RWPE1 (cell line): Measurements from ENCODE around the gene PPA2.

Experiments
- CTCF ChIA-PET: fragments of 350-600 bp; sonication (Branson Sonifier 250); formaldehyde crosslinking; extraction: SDS; loops from one replicate; lab custom pipeline; 2021; lab: Yijun Ruan, JAX
- POLR2A ChIA-PET: fragments of 400-600 bp; formaldehyde crosslinking; extraction: SDS; loops from one replicate; lab custom pipeline; 2020; ENCODE audit warnings: antibody characterized with exemption; ENCODE audit not compliant: low non-redundant PET; lab: Yijun Ruan, JAX
- DNase-seq: peaks from one replicate; pipeline ENCODE4 v3.0.0; 2012; ENCODE audit warnings: low spot score
- H3K27ac ChIP-seq: fragments of 450-650 bp; 2 replicates; pipeline ENCODE4 v1.5.1; 2017
- TF ChIP-seq, protein P1 (sequence below): fragments of 450-650 bp; conservative IDR thresholded peaks from 2 replicates; pipeline ENCODE4 v1.5.1; 2017; ENCODE audit warnings: low read depth, mild to moderate bottlenecking

Gene PPA2

GRCh38 chr4:105346869-105347268 is 127.0 kb downstream of the PPA2 start:
- ChIA-PET CTCF (interaction anchor here (0.6 kb wide), 1 partner anchor 340 kb away, joined by 5 read pairs; no protein-coding TSS in a partner anchor), POLR2A (no interaction called here)
- TF ChIP-seq, protein P1, sequence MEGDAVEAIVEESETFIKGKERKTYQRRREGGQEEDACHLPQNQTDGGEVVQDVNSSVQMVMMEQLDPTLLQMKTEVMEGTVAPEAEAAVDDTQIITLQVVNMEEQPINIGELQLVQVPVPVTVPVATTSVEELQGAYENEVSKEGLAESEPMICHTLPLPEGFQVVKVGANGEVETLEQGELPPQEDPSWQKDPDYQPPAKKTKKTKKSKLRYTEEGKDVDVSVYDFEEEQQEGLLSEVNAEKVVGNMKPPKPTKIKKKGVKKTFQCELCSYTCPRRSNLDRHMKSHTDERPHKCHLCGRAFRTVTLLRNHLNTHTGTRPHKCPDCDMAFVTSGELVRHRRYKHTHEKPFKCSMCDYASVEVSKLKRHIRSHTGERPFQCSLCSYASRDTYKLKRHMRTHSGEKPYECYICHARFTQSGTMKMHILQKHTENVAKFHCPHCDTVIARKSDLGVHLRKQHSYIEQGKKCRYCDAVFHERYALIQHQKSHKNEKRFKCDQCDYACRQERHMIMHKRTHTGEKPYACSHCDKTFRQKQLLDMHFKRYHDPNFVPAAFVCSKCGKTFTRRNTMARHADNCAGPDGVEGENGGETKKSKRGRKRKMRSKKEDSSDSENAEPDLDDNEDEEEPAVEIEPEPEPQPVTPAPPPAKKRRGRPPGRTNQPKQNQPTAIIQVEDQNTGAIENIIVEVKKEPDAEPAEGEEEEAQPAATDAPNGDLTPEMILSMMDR: no peak
- H3K27ac ChIP-seq: no peak overlapping the region
- no peak for DNase-seq

DNA sequence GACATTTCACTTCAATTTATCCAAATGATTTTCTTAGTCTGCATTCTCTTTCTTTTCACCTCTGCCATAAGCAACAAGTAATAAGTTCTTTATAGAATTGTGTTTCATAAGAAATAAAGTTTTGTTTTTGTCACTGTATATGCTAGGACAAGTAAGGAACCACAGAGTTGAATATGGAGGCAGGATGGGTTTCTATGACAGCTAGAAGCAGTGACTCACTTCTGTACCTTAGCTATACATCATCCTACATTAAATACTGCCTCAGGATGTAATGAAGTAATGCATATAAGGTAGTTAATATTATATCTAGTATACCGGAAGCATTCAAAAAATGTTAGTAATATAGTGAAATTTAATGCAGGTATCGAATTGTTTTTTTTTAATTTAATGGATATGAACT is 128.0 kb downstream of the PPA2 start:
- no peak for DNase-seq
- no peak overlapping the region for H3K27ac ChIP-seq
- TF ChIP-seq, protein P1: no peak
- ChIA-PET CTCF (no interaction called here), POLR2A (no interaction called here)

DNA sequence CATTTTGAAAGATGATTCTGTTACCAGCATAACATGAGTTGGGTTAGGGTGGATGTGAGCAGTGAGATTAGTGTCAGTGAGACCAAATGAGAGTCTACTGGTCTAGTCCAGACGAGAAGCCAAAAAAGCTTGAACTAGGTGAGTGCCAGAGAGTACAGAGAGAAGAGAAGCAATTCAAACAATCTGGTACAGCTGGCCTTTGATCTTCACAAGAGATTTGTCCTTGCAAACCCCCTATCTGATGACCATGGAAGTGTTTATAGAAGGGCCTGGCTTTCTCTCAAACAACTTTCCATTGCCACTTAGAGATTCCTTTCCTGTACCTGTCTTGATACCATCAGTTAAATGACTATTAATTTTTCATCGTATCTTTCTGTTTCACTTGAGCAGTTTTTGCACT is 128.5 kb downstream of the PPA2 start:
- ChIA-PET POLR2A (no interaction called here), CTCF (no interaction called here)
- H3K27ac ChIP-seq: no peak overlapping the region
- no peak for DNase-seq
- TF ChIP-seq, protein P1: no peak

- no peak overlapping the region for H3K27ac ChIP-seq
- no peak for DNase-seq
- POLR2A ChIA-PET: no interaction called here
- CTCF ChIA-PET: no interaction called here
- TF ChIP-seq, protein P1: no peak
Observed at GRCh38 chr4:105344141-105344540, 129.7 kb downstream of the PPA2 start.

GRCh38 chr4:105343146-105343931 is 130.5 kb downstream of the PPA2 start:
- TF ChIP-seq, protein P1: no peak
- no peak for DNase-seq
- ChIA-PET CTCF (interaction anchor here (0.6 kb wide), 1 partner anchor 737 kb away, joined by 4 read pairs; no protein-coding TSS in a partner anchor), POLR2A (no interaction called here)
- H3K27ac ChIP-seq: no peak overlapping the region

GRCh38 chr4:105329081-105329480 is 144.8 kb downstream of the PPA2 start:
- CTCF ChIA-PET: no interaction called here

More at GRCh38 chr4:105329081-105329480, 144.8 kb downstream of the PPA2 start:
- TF ChIP-seq, protein P1: no peak
- no peak for DNase-seq
- H3K27ac ChIP-seq: no peak overlapping the region
- POLR2A ChIA-PET: no interaction called here
